ENCODE results near the gene DDX42.

- TF ChIP-seq KDM1A (IDR thresholded peaks at IDR 0.05; ENCODE audit: low read depth) (no peak), POLR2A (IDR thresholded peaks at IDR 0.05; ENCODE audit: low read length) (no peak), MAZ (IDR thresholded peaks at IDR 0.05; ENCODE audit: borderline replicate concordance, low read depth, low read length) (no peak)
- TF ChIP-seq, protein P1, sequence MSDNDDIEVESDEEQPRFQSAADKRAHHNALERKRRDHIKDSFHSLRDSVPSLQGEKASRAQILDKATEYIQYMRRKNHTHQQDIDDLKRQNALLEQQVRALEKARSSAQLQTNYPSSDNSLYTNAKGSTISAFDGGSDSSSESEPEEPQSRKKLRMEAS (IDR thresholded peaks at IDR 0.05) = no peak
Measured at GRCh38 chr17:63798572-63799106, 24.7 kb downstream of the DDX42 start.
